GM23338 (cell line): ENCODE results near the gene HSPH1. TPM values are rescaled to one million over a fixed set of nuclear protein-coding genes. Genes with fewer than 3 reads are reported as not detected.

Experiments
- ATAC-seq: fragments of 200-7000 bp; cut with Tn5 transposase; 3 replicates; pipeline ENCODE4 v1.9.1; 2020
- DNase-seq: peaks from one replicate; pipeline ENCODE4 v3.0.0-alpha.2; 2015; ENCODE audit warnings: low spot score
- H2AFZ ChIP-seq: fragments of 200-600 bp; sonication (generic); 2 replicates; pipeline ENCODE4 v1.8.0; 2016; ENCODE audit warnings: antibody characterized with exemption, mild to moderate bottlenecking, moderate library complexity
- H3F3A ChIP-seq: fragments of 200-600 bp; sonication (generic); replicated peaks from 2 replicates; pipeline ENCODE4 v1.8.0; 2017; ENCODE audit warnings: antibody characterized with exemption, mixed run types, low read depth
- H3K27ac ChIP-seq: fragments of 200-600 bp; sonication (generic); 2 replicates; pipeline ENCODE4 v1.6.1; 2016; ENCODE audit warnings: low read depth
- H3K27me3 ChIP-seq: fragments of 200-600 bp; sonication (generic); 2 replicates; pipeline ENCODE4 v1.8.0; 2016; ENCODE audit warnings: mild to moderate bottlenecking, mixed run types, moderate library complexity; ENCODE audit not compliant: insufficient read depth
- H3K36me3 ChIP-seq: fragments of 200-600 bp; sonication (generic); 2 replicates; pipeline ENCODE4 v1.8.0; 2016; ENCODE audit warnings: mild to moderate bottlenecking; ENCODE audit not compliant: insufficient read depth
- H3K4me1 ChIP-seq: fragments of 200-600 bp; sonication (generic); 2 replicates; pipeline ENCODE4 v1.8.0; 2016; ENCODE audit warnings: mild to moderate bottlenecking, moderate library complexity; ENCODE audit not compliant: insufficient read depth
- H3K4me2 ChIP-seq: fragments of 200-600 bp; sonication (generic); 2 replicates; pipeline ENCODE4 v1.7.1; 2017; ENCODE audit warnings: mixed run types
- H3K4me3 ChIP-seq: fragments of 200-600 bp; sonication (generic); 2 replicates; pipeline ENCODE4 v1.6.1; 2016; ENCODE audit warnings: mixed run types
- H3K79me2 ChIP-seq: fragments of 200-600 bp; sonication (generic); replicated peaks from 2 replicates; pipeline ENCODE4 v1.8.0; 2017; ENCODE audit warnings: mild to moderate bottlenecking; ENCODE audit not compliant: insufficient read depth
- H3K9me2 ChIP-seq: fragments of 200-600 bp; sonication (generic); 2 replicates; pipeline ENCODE4 v1.8.0; 2017; ENCODE audit not compliant: insufficient read depth
- H4K20me1 ChIP-seq: fragments of 200-600 bp; sonication (generic); replicated peaks from 2 replicates; pipeline ENCODE4 v1.8.0; 2017; ENCODE audit warnings: mild to moderate bottlenecking; ENCODE audit not compliant: insufficient read depth
- H3K27ac Mint-ChIP-seq: 2 replicates; pipeline ENCODE4 v1.8.0; 2020; ENCODE audit warnings: inconsistent platforms, mild to moderate bottlenecking, moderate library complexity, mixed read lengths
- H3K27me3 Mint-ChIP-seq: 3 replicates; pipeline ENCODE4 v1.8.0; 2022; ENCODE audit warnings: low read depth, mild to moderate bottlenecking, moderate library complexity, mixed read lengths, inconsistent platforms; ENCODE audit not compliant: insufficient read depth, poor library complexity
- H3K36me3 Mint-ChIP-seq: 3 replicates; pipeline ENCODE4 v1.8.0; 2021; ENCODE audit warnings: low read depth, mild to moderate bottlenecking, inconsistent platforms, moderate library complexity, mixed read lengths
- H3K4me1 Mint-ChIP-seq: 3 replicates; pipeline ENCODE4 v1.8.0; 2020; ENCODE audit warnings: mild to moderate bottlenecking, inconsistent platforms, mixed read lengths
- H3K4me3 Mint-ChIP-seq: 3 replicates; pipeline ENCODE4 v1.8.0; 2021; ENCODE audit warnings: moderate library complexity, mild to moderate bottlenecking, inconsistent platforms, mixed read lengths
- H3K9me3 Mint-ChIP-seq: 3 replicates; pipeline ENCODE4 v1.8.0; 2020; ENCODE audit warnings: moderate library complexity, mild to moderate bottlenecking, inconsistent platforms, mixed read lengths
- CREB1 ChIP-seq: fragments of 250-450 bp; sonication (Bioruptor Pico); IDR thresholded peaks from 2 replicates; pipeline ENCODE4 v1.5.0; 2020; ENCODE audit warnings: low read depth, mild to moderate bottlenecking, moderate library complexity
- CTCF ChIP-seq, 2 experiments: fragments of 200-600 bp in 1 of 2; sonication (generic) in 1 of 2; conservative IDR thresholded peaks; 2 replicates each; pipeline versions ENCODE4 v1.5.1 to v1.6.1; 2016 to 2017; ENCODE audit warnings: antibody characterized with exemption in 2 of 2, low read depth in 2 of 2, mild to moderate bottlenecking in 2 of 2, moderate library complexity in 1 of 2
- ETS1 ChIP-seq: IDR thresholded peaks from 2 replicates; pipeline ENCODE4 v1.6.1; 2016; ENCODE audit warnings: antibody characterized with exemption
- EZH2 ChIP-seq: fragments of 200-600 bp; sonication (generic); IDR thresholded peaks from one replicate; pipeline ENCODE4 v1.8.0; 2017; ENCODE audit warnings: antibody characterized with exemption, mild to moderate bottlenecking, low read depth; ENCODE audit not compliant: unreplicated experiment
- EZH2phosphoT487 ChIP-seq: fragments of 200-600 bp; sonication (generic); IDR thresholded peaks from one replicate; pipeline ENCODE4 v1.8.1; 2018; ENCODE audit warnings: antibody characterized with exemption; ENCODE audit not compliant: unreplicated experiment
- JUNB ChIP-seq: IDR thresholded peaks from one replicate; pipeline ENCODE4 v1.6.1; 2016; ENCODE audit warnings: antibody characterized with exemption; ENCODE audit not compliant: unreplicated experiment
- NANOG ChIP-seq: IDR thresholded peaks from 2 replicates; pipeline ENCODE4 v1.6.1; 2016; ENCODE audit warnings: antibody characterized with exemption, borderline replicate concordance
- POLR2AphosphoS5 ChIP-seq: IDR thresholded peaks from 2 replicates; pipeline ENCODE4 v1.6.1; 2016; ENCODE audit warnings: antibody characterized with exemption, low read depth
- STAT1 ChIP-seq: IDR thresholded peaks from one replicate; pipeline ENCODE4 v1.6.1; 2016; ENCODE audit warnings: antibody characterized with exemption; ENCODE audit not compliant: unreplicated experiment
- ZNF114 ChIP-seq: fragments of 250-450 bp; sonication (Bioruptor Pico); IDR thresholded peaks from 2 replicates; pipeline ENCODE4 v1.5.0; 2020; ENCODE audit warnings: mild to moderate bottlenecking, moderate library complexity
- ZNF331 ChIP-seq: fragments of 250-450 bp; sonication (Bioruptor Pico); IDR thresholded peaks from 2 replicates; pipeline ENCODE4 v1.5.0; 2020; ENCODE audit warnings: low read depth, mild to moderate bottlenecking, moderate library complexity
- ZNF462 ChIP-seq: fragments of 250-450 bp; sonication (Bioruptor Pico); IDR thresholded peaks from 2 replicates; pipeline ENCODE4 v1.5.0; 2020; ENCODE audit warnings: mild to moderate bottlenecking, moderate library complexity
- polyA plus RNA-seq: library from polyadenylated mRNA; unstranded; fragments of >200 nt; fragmentation: Nextera tagmentation; extraction: Ambion mirVana; gene quantifications from 2 replicates; pipeline ENCODE4 v1.2.1, GENCODE V29; 2016
- total RNA-seq: library from RNA; depleted of rRNA; stranded (reverse); fragments of >200 nt; shearing (Covaris generic); gene quantifications from 2 replicates; pipeline ENCODE4 v1.2.3, GENCODE V29; 2014
- TF ChIP-seq, protein P1 (sequence below): IDR thresholded peaks from one replicate; pipeline ENCODE4 v1.6.1; 2018; ENCODE audit warnings: antibody characterized with exemption; ENCODE audit not compliant: unreplicated experiment

Gene HSPH1
- total and polyA plus RNA-seq, 2 experiments from 2014 or later = 112 to 147 TPM

DNA sequence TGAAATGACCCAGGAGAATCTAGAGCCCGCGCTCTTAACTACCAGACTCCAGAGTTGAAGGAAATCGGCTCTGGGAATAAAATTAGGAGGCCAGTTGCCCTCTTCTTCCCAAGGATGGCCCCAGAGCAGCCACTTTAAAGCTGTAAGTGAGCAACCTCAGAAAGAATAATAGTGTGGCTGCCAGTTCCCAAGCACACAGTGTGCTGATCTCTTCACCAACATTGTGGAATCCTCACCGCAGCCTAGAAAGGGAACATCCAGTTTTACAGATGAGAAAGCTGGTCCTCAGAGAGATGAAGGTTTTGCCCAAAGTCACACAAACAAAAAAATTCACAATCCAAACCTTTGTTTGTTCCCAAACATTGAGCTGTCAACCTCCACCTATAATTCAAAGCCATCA lies 39.6 kb downstream of the HSPH1 start:
- no peaks in the 10 kb centered on the region for H4K20me1 ChIP-seq
- Mint-ChIP-seq H3K4me3 (no peak overlapping the region), H3K9me3 (no peaks in the 10 kb centered on the region), H3K36me3 (no peaks in the 10 kb centered on the region), H3K27ac (no peak overlapping the region), H3K4me1 (peaks cover 13% of the 10 kb centered on the region), H3K27me3 (peaks cover 4% of the 10 kb centered on the region)
- no peak overlapping the region for H2AFZ ChIP-seq
- 0 out of 2 replicates have a peak, but pooled peaks cover 4% of the 10 kb centered on the region for H3K9me2 ChIP-seq
- H3K27ac ChIP-seq = no peak overlapping the region
- H3F3A ChIP-seq = no peaks in the 10 kb centered on the region
- H3K4me3 ChIP-seq = no peak overlapping the region
- no peaks in the 10 kb centered on the region for H3K27me3 ChIP-seq
- DNase-seq (no peak), ATAC-seq (no peak)
- no peaks in the 10 kb centered on the region for H3K36me3 ChIP-seq
- no peaks in the 10 kb centered on the region for H3K4me1 ChIP-seq
- no peak for TF ChIP-seq POLR2AphosphoS5
- no peak for TF ChIP-seq ZNF331 (CRISPR knock-in tag)
- TF ChIP-seq EZH2phosphoT487 = no peak
- TF ChIP-seq NANOG = no peak
- TF ChIP-seq ZNF462 (CRISPR knock-in tag) = no peak
- TF ChIP-seq CTCF (conservative IDR thresholded peaks at IDR 0.05; ENCODE audit: low read depth in 2 of 2) = no peak
- TF ChIP-seq JUNB = no peak
- no peak for TF ChIP-seq EZH2
- no peak for TF ChIP-seq CREB1
- no peak for TF ChIP-seq ZNF114 (CRISPR knock-in tag)
- TF ChIP-seq STAT1 = no peak
- TF ChIP-seq, protein P1, sequence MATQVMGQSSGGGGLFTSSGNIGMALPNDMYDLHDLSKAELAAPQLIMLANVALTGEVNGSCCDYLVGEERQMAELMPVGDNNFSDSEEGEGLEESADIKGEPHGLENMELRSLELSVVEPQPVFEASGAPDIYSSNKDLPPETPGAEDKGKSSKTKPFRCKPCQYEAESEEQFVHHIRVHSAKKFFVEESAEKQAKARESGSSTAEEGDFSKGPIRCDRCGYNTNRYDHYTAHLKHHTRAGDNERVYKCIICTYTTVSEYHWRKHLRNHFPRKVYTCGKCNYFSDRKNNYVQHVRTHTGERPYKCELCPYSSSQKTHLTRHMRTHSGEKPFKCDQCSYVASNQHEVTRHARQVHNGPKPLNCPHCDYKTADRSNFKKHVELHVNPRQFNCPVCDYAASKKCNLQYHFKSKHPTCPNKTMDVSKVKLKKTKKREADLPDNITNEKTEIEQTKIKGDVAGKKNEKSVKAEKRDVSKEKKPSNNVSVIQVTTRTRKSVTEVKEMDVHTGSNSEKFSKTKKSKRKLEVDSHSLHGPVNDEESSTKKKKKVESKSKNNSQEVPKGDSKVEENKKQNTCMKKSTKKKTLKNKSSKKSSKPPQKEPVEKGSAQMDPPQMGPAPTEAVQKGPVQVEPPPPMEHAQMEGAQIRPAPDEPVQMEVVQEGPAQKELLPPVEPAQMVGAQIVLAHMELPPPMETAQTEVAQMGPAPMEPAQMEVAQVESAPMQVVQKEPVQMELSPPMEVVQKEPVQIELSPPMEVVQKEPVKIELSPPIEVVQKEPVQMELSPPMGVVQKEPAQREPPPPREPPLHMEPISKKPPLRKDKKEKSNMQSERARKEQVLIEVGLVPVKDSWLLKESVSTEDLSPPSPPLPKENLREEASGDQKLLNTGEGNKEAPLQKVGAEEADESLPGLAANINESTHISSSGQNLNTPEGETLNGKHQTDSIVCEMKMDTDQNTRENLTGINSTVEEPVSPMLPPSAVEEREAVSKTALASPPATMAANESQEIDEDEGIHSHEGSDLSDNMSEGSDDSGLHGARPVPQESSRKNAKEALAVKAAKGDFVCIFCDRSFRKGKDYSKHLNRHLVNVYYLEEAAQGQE = no peak
- TF ChIP-seq ETS1 = no peak
- no peak overlapping the region for H3K4me2 ChIP-seq
- H3K79me2 ChIP-seq = no peaks in the 10 kb centered on the region
